ENCODE data around the gene ZBTB46. TPM values are rescaled to one million over a fixed set of nuclear protein-coding genes. Genes with fewer than 3 reads are reported as not detected.

The ZBTB46 gene
- total RNA-seq, 1 experiment from 2014 or later: 15.9 TPM

- no peak for DNase-seq
- H3K36me3 ChIP-seq: no peaks in the 10 kb centered on the region
- no peak overlapping the region for H3K4me3 ChIP-seq
- H3K27me3 ChIP-seq: no peaks in the 10 kb centered on the region
- H3K9me3 ChIP-seq: no peaks in the 10 kb centered on the region
Observed at GRCh38 chr20:63847237-63848002, 16.4 kb upstream of the ZBTB46 start.

- no peak overlapping the region for H3K4me3 ChIP-seq
- H3K36me3 ChIP-seq: no peaks in the 10 kb centered on the region
- DNase-seq: no peak
- no peaks in the 10 kb centered on the region for H3K9me3 ChIP-seq
- H3K27me3 ChIP-seq: no peaks in the 10 kb centered on the region
Observed at GRCh38 chr20:63846888-63847236, 15.8 kb upstream of the ZBTB46 start.

GRCh38 chr20:63846128-63846771 is 15.2 kb upstream of the ZBTB46 start:
- Histone ChIP-seq H3K9me3 (no peaks in the 10 kb centered on the region), H3K27me3 (no peaks in the 10 kb centered on the region), H3K36me3 (no peaks in the 10 kb centered on the region), H3K4me3 (no peak overlapping the region)
- peak; percentile 58 for DNase-seq

GRCh38 chr20:63844511-63844991 is 13.5 kb upstream of the ZBTB46 start:
- Histone ChIP-seq H3K36me3 (no peaks in the 10 kb centered on the region), H3K9me3 (no peaks in the 10 kb centered on the region), H3K27me3 (no peaks in the 10 kb centered on the region), H3K4me3 (no peak overlapping the region)
- no peak for DNase-seq

GRCh38 chr20:63843778-63844177 is 12.7 kb upstream of the ZBTB46 start:
- no peak overlapping the region for H3K4me3 ChIP-seq
- H3K36me3 ChIP-seq: no peaks in the 10 kb centered on the region
- no peaks in the 10 kb centered on the region for H3K9me3 ChIP-seq
- no peak for DNase-seq
- H3K27me3 ChIP-seq: no peaks in the 10 kb centered on the region

GRCh38 chr20:63843222-63843621 is 12.2 kb upstream of the ZBTB46 start:
- DNase-seq: no peak
- Histone ChIP-seq H3K4me3 (no peak overlapping the region), H3K27me3 (no peaks in the 10 kb centered on the region), H3K36me3 (no peaks in the 10 kb centered on the region), H3K9me3 (no peaks in the 10 kb centered on the region)

- DNase-seq: no peak
- H3K9me3 ChIP-seq: no peaks in the 10 kb centered on the region
- H3K4me3 ChIP-seq: no peak overlapping the region
- H3K27me3 ChIP-seq: no peaks in the 10 kb centered on the region
- no peaks in the 10 kb centered on the region for H3K36me3 ChIP-seq
Observed at GRCh38 chr20:63842258-63842657, 11.2 kb upstream of the ZBTB46 start.

GRCh38 chr20:63840405-63840828 is 9.4 kb upstream of the ZBTB46 start:
- Histone ChIP-seq H3K4me3 (no peak overlapping the region), H3K9me3 (no peaks in the 10 kb centered on the region), H3K36me3 (no peaks in the 10 kb centered on the region), H3K27me3 (no peaks in the 10 kb centered on the region)
- no peak for DNase-seq

- Histone ChIP-seq H3K4me3 (no peak overlapping the region), H3K9me3 (no peaks in the 10 kb centered on the region), H3K36me3 (no peaks in the 10 kb centered on the region), H3K27me3 (no peaks in the 10 kb centered on the region)
- DNase-seq: no peak
Observed at GRCh38 chr20:63839620-63840019, 8.6 kb upstream of the ZBTB46 start.

GRCh38 chr20:63837479-63837878 is 6.4 kb upstream of the ZBTB46 start:
- no peaks in the 10 kb centered on the region for H3K36me3 ChIP-seq
- no peaks in the 10 kb centered on the region for H3K9me3 ChIP-seq
- no peak overlapping the region for H3K4me3 ChIP-seq
- DNase-seq: no peak
- no peaks in the 10 kb centered on the region for H3K27me3 ChIP-seq

GRCh38 chr20:63836458-63837344 is 5.6 kb upstream of the ZBTB46 start:
- Histone ChIP-seq H3K27me3 (no peaks in the 10 kb centered on the region), H3K36me3 (no peaks in the 10 kb centered on the region)

GRCh38 chr20:63835021-63835858 is 4.2 kb upstream of the ZBTB46 start:
- peak; percentile 100 for DNase-seq
- no peaks in the 10 kb centered on the region for H3K9me3 ChIP-seq
- H3K27me3 ChIP-seq: no peaks in the 10 kb centered on the region
- peak overlapping the region; percentile 8; the same call in 1 of the 2 replicates for H3K4me3 ChIP-seq
- H3K36me3 ChIP-seq: no peaks in the 10 kb centered on the region

More at GRCh38 chr20:63836458-63837344, 5.6 kb upstream of the ZBTB46 start:
- no peak for DNase-seq
- no peaks in the 10 kb centered on the region for H3K9me3 ChIP-seq
- no peak overlapping the region for H3K4me3 ChIP-seq

- no peak for DNase-seq
- no peaks in the 10 kb centered on the region for H3K27me3 ChIP-seq
- no peaks in the 10 kb centered on the region for H3K9me3 ChIP-seq
- no peaks in the 10 kb centered on the region for H3K36me3 ChIP-seq
- no peak overlapping the region for H3K4me3 ChIP-seq
Observed at GRCh38 chr20:63834491-63834880, 3.4 kb upstream of the ZBTB46 start.

- no peaks in the 10 kb centered on the region for H3K36me3 ChIP-seq
- H3K27me3 ChIP-seq: no peaks in the 10 kb centered on the region
- no peak overlapping the region for H3K4me3 ChIP-seq
- peak; percentile 75 for DNase-seq
- no peaks in the 10 kb centered on the region for H3K9me3 ChIP-seq
Observed at GRCh38 chr20:63833776-63834490, 2.9 kb upstream of the ZBTB46 start.

GRCh38 chr20:63831993-63832686 is 1.1 kb upstream of the ZBTB46 start:
- Histone ChIP-seq H3K27me3 (no peaks in the 10 kb centered on the region), H3K36me3 (no peaks in the 10 kb centered on the region), H3K4me3 (peak overlapping the region; percentile 25; the same call in 1 of the 2 replicates), H3K9me3 (no peaks in the 10 kb centered on the region)
- no peak for DNase-seq

Data from MG63 (cell line).